DOHH2 (cell line): ENCODE results near the gene VSX1.

ENCODE experiments used
- EZH2phosphoT487 ChIP-seq: fragments of 200-600 bp; sonication (generic); IDR thresholded peaks from 2 replicates; pipeline ENCODE4 v1.6.1; 2017; ENCODE audit warnings: borderline replicate concordance, mild to moderate bottlenecking, antibody characterized with exemption, low read length, moderate library complexity, mixed read lengths
- TF ChIP-seq, protein P1 (sequence below): fragments of 200-600 bp; sonication (generic); IDR thresholded peaks from one replicate; pipeline ENCODE4 v1.5.1; 2014; ENCODE audit warnings: antibody characterized with exemption, mild to moderate bottlenecking, low read depth, low read length; ENCODE audit not compliant: poor library complexity, severe bottlenecking

- TF ChIP-seq, protein P1, sequence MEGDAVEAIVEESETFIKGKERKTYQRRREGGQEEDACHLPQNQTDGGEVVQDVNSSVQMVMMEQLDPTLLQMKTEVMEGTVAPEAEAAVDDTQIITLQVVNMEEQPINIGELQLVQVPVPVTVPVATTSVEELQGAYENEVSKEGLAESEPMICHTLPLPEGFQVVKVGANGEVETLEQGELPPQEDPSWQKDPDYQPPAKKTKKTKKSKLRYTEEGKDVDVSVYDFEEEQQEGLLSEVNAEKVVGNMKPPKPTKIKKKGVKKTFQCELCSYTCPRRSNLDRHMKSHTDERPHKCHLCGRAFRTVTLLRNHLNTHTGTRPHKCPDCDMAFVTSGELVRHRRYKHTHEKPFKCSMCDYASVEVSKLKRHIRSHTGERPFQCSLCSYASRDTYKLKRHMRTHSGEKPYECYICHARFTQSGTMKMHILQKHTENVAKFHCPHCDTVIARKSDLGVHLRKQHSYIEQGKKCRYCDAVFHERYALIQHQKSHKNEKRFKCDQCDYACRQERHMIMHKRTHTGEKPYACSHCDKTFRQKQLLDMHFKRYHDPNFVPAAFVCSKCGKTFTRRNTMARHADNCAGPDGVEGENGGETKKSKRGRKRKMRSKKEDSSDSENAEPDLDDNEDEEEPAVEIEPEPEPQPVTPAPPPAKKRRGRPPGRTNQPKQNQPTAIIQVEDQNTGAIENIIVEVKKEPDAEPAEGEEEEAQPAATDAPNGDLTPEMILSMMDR, result no peak
- TF ChIP-seq EZH2phosphoT487, result no peak
Observed at GRCh38 chr20:25041813-25042530, 40.0 kb downstream of the VSX1 start.
